ENCODE measurements around the gene BANF2. TPM values are rescaled to one million over a fixed set of nuclear protein-coding genes. Genes with fewer than 3 reads are reported as not detected.

Gene BANF2
- total RNA-seq, 1 donor from 2014 or later = not detected

- no peak overlapping the region for H3K4me3 Mint-ChIP-seq (ENCODE audit: unreplicated experiment)
- peaks cover 3% of the 10 kb centered on the region for H3K9me3 Mint-ChIP-seq (ENCODE audit: low read depth)
- peaks cover 35% of the 10 kb centered on the region for H3K36me3 Mint-ChIP-seq (ENCODE audit: low read depth)
- peaks cover 80% of the 10 kb centered on the region for H3K4me1 Mint-ChIP-seq (ENCODE audit: low read depth)
- no peak for TF ChIP-seq CTCF (IDR thresholded peaks at IDR 0.05)
- H3K27ac Mint-ChIP-seq (ENCODE audit: unreplicated experiment) = peak overlapping the region; percentile 89
- H3K27me3 Mint-ChIP-seq (ENCODE audit: low read depth) = no peaks in the 10 kb centered on the region
- no peak for DNase-seq (ENCODE audit: low spot score)
Measured at GRCh38 chr20:17653835-17654648, 45.7 kb upstream of the BANF2 start.

GRCh38 chr20:17654649-17655285 lies 45.0 kb upstream of the BANF2 start:
- H3K27me3 Mint-ChIP-seq (ENCODE audit: low read depth) = no peaks in the 10 kb centered on the region
- peak; percentile 95 for TF ChIP-seq CTCF (IDR thresholded peaks at IDR 0.05)
- peak overlapping the region; percentile 89 for H3K27ac Mint-ChIP-seq (ENCODE audit: unreplicated experiment)
- DNase-seq (ENCODE audit: low spot score) = no peak
- H3K4me3 Mint-ChIP-seq (ENCODE audit: unreplicated experiment) = no peak overlapping the region
- peaks cover 3% of the 10 kb centered on the region for H3K9me3 Mint-ChIP-seq (ENCODE audit: low read depth)
- H3K36me3 Mint-ChIP-seq (ENCODE audit: low read depth) = peaks cover 36% of the 10 kb centered on the region
- peaks cover 75% of the 10 kb centered on the region for H3K4me1 Mint-ChIP-seq (ENCODE audit: low read depth)

DNA sequence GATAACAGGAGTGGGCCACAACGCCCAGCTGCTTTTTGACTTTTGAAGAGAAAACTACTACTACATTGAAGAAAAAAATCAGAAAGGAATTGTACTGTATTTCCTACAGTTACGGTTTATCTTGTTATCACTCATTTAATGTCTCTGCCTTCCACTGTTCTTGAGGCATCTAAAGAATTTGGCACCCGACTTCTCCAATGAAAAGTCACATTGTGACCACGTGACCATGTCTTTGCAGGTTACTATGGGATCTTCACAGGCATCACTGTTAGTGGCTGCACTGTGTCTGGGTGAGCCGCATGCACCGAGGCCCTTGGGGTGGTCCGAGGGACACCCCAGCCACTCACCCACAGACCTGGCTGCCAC lies 44.5 kb upstream of the BANF2 start:
- H3K9me3 Mint-ChIP-seq (ENCODE audit: low read depth) = peaks cover 5% of the 10 kb centered on the region
- no peak overlapping the region for H3K4me3 Mint-ChIP-seq (ENCODE audit: unreplicated experiment)
- H3K27me3 Mint-ChIP-seq (ENCODE audit: low read depth) = no peaks in the 10 kb centered on the region
- peak; percentile 44 for TF ChIP-seq CTCF (IDR thresholded peaks at IDR 0.05)
- H3K27ac Mint-ChIP-seq (ENCODE audit: unreplicated experiment) = peak overlapping the region; percentile 89
- peaks cover 75% of the 10 kb centered on the region for H3K4me1 Mint-ChIP-seq (ENCODE audit: low read depth)
- no peak for DNase-seq (ENCODE audit: low spot score)
- H3K36me3 Mint-ChIP-seq (ENCODE audit: low read depth) = peaks cover 41% of the 10 kb centered on the region

DNA sequence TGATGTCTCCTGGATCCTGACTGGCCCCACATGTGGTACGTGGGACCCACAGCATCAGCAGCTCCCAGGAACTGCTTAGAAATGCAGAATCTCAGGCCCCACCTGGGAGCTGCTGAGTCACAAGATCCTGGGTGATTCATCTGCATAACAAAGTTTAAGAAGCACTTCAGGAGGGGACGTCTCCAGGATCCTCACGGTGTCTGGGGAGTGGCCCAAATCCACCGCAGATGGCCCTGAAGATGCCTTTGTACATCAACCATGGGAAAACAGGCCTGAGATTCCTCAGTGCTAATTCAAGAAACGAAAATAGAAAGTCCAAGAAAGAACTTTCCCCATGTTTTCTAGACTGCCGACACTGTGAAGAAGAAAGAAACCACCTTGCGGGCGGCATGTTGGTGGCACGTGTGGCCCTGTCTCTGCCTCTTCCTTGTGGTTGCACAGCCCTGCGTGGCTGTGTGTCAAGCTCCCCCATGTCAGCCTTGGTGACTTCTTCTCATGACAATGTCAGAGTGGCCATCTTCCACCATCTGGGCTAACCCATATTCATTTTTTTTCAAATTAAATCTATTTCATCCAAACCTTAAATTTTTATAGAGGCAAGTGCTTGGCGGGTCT lies 43.8 kb upstream of the BANF2 start:
- no peak for DNase-seq (ENCODE audit: low spot score)
- Mint-ChIP-seq H3K36me3 (ENCODE audit: low read depth) (peaks cover 48% of the 10 kb centered on the region), H3K27ac (ENCODE audit: unreplicated experiment) (peak overlapping the region; percentile 19), H3K9me3 (ENCODE audit: low read depth) (peaks cover 8% of the 10 kb centered on the region), H3K4me3 (ENCODE audit: unreplicated experiment) (no peak overlapping the region), H3K4me1 (ENCODE audit: low read depth) (peaks cover 75% of the 10 kb centered on the region), H3K27me3 (ENCODE audit: low read depth) (no peaks in the 10 kb centered on the region)
- no peak for TF ChIP-seq CTCF (IDR thresholded peaks at IDR 0.05)

DNA sequence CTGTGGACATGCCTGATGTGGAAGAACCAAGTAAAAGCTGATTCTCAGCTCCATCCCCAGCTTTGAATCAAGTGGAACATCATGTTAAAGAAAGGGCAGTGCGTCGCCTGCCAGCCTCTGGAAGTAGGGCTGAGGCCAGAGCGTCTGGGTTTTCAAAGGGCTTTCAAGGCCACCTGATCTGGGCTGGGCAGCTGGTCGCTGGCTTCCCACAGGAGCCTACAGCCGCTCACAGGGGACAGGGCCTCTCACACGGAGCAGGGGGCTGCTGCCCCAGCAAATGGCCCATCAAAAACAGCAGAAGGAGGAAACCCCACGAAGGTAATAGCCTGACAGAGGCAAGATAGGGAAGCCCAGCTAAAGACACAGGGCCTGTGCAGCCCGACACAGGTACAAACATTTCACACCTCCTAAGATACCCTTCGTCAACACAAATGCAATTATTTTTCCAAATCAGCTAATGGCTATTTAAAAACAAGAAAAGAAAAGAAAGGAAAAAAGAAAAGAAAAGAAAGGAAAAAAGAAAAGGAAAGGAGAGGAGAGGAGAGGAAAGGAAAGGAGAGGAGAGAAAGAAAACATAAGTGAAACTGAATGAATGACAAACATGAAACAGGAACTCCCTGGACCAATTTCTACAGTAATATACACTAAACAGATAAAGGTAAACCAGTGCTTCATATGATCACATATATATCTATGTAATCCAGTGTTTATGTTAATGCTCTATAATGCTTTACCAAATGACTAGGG lies 42.5 kb upstream of the BANF2 start:
- H3K9me3 Mint-ChIP-seq (ENCODE audit: low read depth) = peaks cover 8% of the 10 kb centered on the region
- H3K4me1 Mint-ChIP-seq (ENCODE audit: low read depth) = peaks cover 78% of the 10 kb centered on the region
- no peak overlapping the region for H3K4me3 Mint-ChIP-seq (ENCODE audit: unreplicated experiment)
- no peak for DNase-seq (ENCODE audit: low spot score)
- peaks cover 48% of the 10 kb centered on the region for H3K36me3 Mint-ChIP-seq (ENCODE audit: low read depth)
- peak overlapping the region; percentile 94 for H3K27ac Mint-ChIP-seq (ENCODE audit: unreplicated experiment)
- no peaks in the 10 kb centered on the region for H3K27me3 Mint-ChIP-seq (ENCODE audit: low read depth)
- no peak for TF ChIP-seq CTCF (IDR thresholded peaks at IDR 0.05)
